Stimulated activated CD4-positive, alpha-beta T cell treated with anti-CD3 and anti-CD28 coated beads, Interleukin-1b, Interleukin-23, amount 100 ng/mL, for 48 hours (primary cell): Measurements from ENCODE around the gene CRY1.
A peak's percentile ranks its signal among the peaks of the same experiment; 100 is the strongest.
"Not testable (repeated sequence)": the region's sequence is repeated elsewhere in the genome, so short reads cannot be mapped to it uniquely, and the experiment has no call there.

Experiments used
- DNase-seq: peaks from one replicate; pipeline ENCODE4 v3.0.0-alpha.2; 2020

CRY1 gene

GRCh38 chr12:107107381-107107780, 14.0 kb upstream of the CRY1 start:
- DNase-seq = no peak

GRCh38 chr12:107106241-107107025, 13.1 kb upstream of the CRY1 start:
- no peak for DNase-seq

GRCh38 chr12:107105410-107105703, 12.0 kb upstream of the CRY1 start:
- no peak for DNase-seq

DNA sequence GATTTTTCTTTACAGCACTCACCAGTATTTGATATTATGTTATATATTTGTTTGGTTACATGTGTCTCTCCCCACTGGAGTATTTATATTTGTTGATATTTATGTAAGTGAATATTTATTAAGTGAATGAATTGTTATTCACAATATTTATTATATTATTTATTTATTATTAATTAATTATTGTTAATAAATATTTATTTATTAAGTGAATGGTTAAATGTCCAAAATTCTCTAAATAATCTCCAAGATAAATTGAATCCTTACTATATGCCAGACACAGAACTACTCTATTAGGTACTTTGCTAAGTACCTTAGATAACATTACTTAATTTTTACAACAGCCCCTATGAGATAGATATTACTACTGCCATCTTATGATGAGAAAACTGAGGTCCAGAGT, 10.2 kb upstream of the CRY1 start:
- DNase-seq = no peak

GRCh38 chr12:107103097-107103496, 9.7 kb upstream of the CRY1 start:
- no peak for DNase-seq

DNA sequence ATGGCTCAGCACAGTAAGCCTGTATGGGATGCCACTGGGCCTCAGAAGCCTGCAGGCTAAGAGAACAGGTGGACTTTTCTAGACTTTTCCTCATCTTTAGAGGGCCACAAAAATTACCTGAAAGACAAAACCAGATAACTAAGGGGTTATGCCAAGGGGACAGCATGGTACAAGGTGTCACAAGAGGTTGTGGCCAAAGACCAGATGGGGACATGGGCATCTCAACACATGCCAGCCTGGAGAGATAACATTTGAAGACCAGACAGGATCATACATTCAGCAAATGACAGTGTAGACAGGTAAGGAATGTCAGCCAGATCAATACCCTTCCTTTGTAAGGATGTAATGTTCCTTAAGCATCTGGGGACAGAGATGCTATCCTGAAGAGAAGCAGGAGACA, 8.9 kb upstream of the CRY1 start:
- DNase-seq = no peak

DNA sequence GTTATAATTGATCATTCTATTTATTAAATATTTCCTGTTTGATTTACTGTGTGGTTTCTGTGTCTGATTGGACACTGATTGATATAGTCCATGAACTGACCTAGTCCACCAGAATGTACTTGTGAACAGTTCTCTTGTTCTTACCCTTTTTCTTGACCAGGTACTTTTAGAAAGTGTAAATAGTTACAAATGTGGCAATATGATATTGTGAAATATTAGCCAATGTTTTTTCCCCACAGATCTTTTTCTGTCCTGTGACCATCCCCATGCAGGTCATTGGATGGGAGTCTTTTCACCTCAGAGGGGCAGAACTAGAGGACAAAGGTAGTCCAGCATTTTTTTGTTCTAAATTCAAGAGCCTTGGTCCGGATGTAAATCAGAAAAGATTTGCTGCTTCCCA, 8.3 kb upstream of the CRY1 start:
- no peak for DNase-seq

DNA sequence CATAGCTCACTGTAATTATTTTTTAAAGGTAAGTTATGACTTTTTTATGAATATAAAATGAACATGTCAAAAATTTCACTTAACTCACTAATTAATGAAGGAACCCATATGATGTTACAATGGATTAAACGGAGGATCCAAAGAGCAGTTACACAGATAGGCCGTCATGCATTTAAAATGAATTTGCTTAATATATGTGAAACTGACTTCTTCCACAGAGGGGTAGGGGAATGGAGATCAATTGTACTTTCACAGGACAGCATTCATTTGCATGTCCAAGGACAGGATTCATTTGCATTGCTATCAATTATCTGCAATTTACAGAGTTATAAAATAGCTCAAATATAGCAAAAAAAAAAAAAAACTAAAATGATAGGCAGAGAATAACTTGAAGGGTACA, 6.6 kb upstream of the CRY1 start:
- DNase-seq = no peak

GRCh38 chr12:107096571-107096970, 3.2 kb upstream of the CRY1 start:
- DNase-seq = no peak

GRCh38 chr12:107094183-107094448, 767 bp upstream of the CRY1 start:
- no peak for DNase-seq

GRCh38 chr12:107092669-107093416, 506 bp downstream of the CRY1 start:
- DNase-seq = peak; percentile 76

DNA sequence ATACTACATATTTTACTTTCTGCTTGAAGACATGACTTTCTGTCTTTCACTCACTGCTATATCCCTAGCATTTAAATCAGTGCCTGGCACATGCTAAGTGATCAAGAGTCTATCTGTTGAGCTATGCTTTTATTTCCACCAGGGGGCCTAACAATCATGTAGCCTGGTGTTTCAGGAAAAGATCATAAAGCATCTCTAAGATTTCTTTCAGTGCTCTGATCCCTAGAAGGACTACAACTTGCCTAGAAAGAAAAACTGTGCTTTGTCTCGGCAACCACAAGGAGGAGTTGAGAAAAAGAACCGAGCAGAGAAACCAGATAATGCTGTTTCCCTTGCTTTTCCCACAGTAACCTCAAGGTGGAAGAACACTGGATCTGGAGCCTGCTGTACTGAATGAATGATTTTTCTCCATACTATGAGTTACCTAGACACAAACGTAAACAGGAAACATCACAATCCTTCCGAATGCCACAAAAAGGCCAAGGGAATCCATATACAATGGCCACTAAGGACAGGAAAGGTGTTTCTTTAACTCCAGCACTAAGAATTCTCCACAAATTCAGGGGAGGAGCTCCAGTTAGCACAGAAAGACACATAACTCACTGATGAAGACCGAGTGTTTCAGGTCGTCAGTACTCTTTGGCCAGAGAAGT, 1.2 kb downstream of the CRY1 start:
- DNase-seq = no peak

- DNase-seq = no peak
These were observed 2.0 kb downstream of the CRY1 start for GRCh38 chr12:107091381-107091780.

GRCh38 chr12:107090711-107091110, 2.6 kb downstream of the CRY1 start:
- DNase-seq = no peak

- no peak for DNase-seq
These were observed 4.4 kb downstream of the CRY1 start for GRCh38 chr12:107088912-107089311.

- no peak for DNase-seq
These were observed 7.0 kb downstream of the CRY1 start for GRCh38 chr12:107086314-107086713.

DNA sequence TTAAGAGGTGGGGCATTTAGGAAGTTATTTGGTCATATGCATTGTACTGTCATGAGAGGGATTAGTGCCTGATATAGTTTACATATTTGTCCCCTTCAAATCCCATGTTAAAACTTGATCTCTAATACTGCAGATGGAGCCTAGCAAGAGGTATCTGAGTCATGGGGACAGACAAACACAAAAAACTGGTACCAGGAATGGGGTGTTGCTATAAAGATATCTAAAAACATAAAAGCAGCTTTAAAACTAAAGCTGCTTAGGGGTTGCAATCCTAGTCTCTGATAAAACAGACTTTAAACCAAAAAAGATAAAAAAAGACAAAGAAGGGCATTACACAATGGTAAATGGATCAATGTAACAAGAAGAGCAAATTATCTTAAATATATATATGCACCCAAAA, 11.6 kb downstream of the CRY1 start:
- DNase-seq = no peak

DNA sequence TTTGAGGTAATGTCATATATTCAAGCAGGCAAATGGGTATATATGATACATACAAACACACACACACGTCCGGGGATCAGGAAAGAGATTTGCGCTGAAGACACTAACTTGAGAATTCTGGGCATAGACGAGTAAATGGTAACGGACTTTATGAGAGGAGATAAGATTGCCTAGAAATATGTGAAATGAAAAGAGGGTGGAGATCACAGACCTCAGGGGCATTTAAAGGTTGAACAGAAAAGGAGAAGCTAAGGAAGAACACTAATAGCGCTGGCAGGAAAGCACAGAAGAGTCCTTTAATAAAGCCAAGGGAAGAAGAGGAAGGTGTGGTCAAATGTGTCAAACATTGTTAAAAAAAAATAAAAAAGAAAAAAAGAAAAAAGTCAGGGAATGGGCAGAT, 13.1 kb downstream of the CRY1 start:
- DNase-seq = no peak

DNA sequence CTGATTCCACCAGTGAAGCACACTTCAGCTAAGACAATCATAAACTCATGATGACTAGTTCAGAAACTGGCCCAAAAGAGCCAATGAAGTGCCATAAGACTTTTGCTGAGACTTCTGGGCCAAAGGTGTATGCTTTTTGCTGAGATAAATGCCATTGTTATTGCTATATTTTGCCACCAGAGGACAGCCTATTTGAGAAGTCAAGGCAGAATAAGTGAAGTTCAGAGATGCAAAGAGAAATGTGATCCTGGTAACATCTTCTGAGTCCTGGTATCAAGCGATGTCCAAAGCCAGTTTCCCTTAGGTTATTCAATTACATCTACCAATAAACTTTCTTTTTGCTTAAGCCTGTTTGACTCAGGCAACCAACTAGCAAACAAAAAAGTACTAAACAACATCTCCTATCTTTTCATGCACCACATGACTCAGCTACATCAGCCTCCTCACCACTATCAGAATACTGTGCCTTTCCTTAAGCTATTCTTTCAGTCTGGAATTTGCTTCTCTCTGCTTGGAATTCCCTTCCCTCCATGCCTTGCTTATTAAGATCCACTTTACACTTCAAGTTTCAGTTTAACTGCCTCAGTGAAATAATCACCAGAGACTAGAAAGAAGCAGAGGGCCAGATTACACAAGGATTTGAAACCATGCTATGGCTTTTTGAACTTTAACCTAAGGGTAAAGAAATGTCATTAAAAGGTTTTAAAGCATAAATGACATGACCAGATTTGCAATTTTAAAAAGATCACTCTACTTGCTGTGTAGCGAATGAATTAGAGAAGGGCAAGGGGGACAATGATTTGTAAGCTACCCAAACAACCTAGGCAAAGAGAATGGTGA, 14.0 kb downstream of the CRY1 start:
- DNase-seq = no peak

DNA sequence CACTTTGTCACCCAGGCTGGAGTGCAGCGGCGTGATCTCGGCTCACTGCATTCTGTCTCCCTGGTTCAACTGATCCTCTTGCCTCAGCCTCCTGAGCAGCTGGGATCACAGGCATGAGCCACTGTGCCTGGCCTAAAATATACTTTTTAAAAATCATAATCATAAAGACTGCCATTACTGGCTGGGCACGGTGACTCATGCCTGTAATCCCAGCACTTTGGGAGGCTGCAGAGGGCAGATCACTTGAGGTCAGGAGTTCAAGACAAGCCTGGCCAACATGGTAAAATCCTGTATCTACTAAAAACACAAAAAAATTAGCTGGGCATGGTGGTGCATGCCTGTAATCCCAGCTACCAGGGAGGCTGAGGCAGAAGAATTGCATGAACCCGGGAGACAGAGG, 20.1 kb downstream of the CRY1 start:
- not testable (repeated sequence) for DNase-seq

DNA sequence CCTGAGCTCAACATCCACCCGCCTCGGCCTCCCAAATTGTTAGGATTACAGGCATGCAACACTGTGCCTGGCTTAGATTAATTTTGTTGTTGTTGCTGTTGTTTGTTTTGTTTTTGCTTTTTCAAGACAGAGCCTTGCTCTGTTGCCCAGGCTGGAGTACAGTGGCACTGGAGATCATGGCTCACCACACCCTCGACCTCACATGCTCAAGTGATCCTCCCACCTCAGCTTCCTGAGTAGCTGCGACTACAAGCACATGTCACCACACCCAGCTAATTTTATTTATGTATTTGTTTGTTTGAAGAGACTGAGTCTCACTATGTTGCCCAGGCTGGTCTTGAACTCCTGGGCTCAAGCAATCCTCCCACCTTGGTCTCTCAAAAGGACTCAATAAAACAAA, 26.7 kb downstream of the CRY1 start:
- no peak for DNase-seq

DNA sequence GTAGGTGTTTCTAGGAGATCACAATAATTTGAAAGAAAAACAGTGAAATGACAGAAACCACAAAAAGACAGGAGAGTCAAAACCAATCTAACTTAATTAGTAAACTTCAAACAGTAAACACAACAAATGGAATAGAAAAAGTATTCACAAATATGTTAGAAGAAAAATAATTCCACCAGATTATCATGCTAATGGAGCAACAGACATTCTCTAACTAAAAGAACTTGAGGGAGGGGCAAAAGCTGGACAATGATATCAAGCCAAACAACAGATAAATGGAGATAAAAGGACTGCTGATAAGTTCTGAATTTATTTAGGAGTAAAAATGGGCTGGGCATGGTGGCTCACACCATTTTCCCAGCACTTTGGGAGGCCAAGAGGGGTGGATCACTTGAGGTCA, 28.7 kb downstream of the CRY1 start:
- DNase-seq = no peak

GRCh38 chr12:107064243-107064642, 29.1 kb downstream of the CRY1 start:
- DNase-seq = no peak

DNA sequence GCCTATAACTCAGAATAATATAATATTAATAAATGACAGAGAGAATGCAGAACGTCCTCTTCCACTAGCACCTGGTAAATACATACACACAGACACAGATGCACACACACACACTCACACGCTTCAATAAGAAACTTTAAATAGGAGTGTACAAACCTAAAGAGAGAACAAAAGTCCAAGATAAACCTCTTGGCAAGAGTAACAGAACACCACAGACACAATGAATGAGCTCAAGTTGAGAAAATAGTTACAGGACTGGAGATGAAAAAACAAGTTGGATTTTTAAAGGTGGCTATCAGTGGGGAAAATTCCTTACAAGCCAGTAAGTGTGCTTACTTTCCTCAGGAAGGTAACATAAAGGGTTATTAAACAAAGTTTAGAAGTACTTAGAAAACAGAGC, 35.2 kb downstream of the CRY1 start:
- no peak for DNase-seq
